HG03175 (cell line): ENCODE data around the gene FGF14.

Experiments used
- ATAC-seq: cut with Tn5 transposase; IDR thresholded peaks from one replicate; pipeline ENCODE4 v1.9.1; 2021; ENCODE audit warnings: mild to moderate bottlenecking, moderate library complexity; ENCODE audit not compliant: unreplicated experiment

Gene FGF14

GRCh38 chr13:102260256-102260655, 141.6 kb downstream of the FGF14 start:
- ATAC-seq, result no peak

DNA sequence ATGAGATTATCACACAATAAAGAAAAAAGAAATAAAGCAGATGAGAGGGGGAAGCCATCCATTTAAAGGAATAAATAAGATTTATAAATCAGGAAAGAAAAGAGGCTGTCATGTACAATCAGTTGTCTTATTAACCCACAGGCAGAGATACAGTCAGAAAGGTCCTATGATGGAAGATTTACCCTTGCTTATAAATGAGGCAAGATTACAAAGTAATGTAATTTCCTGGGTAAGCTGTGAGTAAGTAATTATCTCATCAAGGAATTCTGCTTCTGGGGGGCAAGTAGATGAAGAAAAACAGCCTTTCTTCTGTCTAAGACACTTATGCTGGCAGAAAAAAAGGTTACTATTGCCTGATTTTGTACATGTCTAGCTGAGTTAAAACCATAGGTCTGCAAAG, 146.4 kb downstream of the FGF14 start:
- no peak for ATAC-seq

GRCh38 chr13:102251817-102252216, 150.0 kb downstream of the FGF14 start:
- no peak for ATAC-seq

DNA sequence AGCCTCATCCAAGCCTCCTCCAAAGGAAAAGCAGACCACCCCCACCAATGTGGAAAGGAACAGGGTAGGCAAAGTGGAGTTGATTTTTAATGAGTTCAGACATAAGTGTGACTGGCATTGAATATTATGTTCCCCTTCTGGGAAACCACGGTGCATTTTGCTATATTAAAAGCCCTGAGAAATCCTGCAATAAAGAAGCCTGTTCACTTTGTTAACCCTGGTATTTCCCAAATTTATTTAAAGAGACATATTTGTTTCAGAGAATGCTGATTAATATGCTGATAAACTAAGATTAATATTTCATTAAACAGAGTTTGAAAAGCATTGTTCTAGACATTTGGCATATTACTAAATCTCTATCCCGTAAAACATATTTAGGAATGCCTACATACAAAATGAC, 151.4 kb downstream of the FGF14 start:
- ATAC-seq, result no peak

DNA sequence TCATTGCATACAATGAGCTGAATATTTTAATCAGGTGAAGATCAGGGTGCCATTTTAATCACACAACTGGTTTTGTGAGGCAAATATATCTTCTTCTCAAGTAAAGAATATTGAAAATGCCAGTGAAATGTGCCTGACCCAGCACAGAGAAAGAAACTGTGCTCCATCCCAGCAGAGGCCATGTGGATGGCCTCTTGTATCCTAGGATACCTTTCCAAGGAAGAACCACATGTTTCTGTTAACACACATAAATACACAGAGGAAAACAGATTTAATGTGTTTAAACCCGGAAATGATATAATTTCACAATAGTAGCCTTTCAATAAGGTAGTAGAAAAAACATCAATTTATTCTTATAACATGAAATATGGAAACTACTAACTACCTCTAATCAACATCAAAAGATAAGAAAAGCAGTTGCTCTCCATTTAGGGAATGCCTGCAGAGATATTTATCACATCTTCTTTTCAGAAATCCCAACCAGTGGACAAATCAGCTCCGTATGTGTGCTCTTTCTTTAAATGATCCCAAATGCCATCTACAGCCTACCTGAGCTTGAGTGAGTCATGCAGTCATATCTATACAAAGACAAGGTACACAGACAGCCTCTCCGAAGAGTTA, 157.1 kb downstream of the FGF14 start:
- no peak for ATAC-seq

DNA sequence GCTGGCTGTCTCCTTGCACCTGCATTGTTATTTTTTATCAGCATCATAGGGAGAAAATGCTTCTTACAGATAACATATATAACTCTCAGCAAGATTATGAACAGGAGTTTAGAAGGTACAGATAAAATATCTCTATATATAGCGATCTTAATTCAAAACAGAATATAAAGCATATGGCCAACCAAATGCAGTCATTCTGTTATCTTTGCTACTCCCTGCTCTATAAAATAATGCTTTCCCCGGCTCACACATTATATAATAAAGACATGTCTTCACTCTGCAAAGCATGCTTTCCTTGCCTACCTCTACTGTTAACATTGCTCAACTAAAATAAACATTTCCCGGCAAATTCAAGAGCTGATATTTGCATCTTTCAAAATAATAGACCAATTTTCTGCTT, 161.7 kb downstream of the FGF14 start:
- ATAC-seq, result no peak

DNA sequence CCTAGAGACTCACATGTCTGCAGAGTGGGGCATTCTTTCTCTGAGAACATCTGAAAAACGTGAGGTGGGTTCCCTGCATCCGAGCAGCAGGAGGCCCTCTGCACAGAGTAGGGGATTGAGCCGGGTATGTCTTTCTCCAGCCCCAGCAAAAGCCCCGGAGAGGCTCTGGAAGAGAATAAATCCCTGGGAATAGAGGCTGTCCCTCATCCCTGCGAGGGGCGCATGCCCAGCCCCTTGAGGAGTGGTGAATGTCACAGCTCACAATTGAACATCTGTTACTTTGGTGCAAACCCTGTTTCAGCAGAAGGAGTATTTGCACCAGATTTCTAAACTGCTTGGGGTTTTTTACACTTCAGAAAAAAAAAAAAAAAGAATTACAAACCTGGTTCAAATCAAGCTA, 164.6 kb downstream of the FGF14 start:
- ATAC-seq, result no peak

- ATAC-seq, result no peak
Measured at GRCh38 chr13:102236830-102237229, 165.0 kb downstream of the FGF14 start.

GRCh38 chr13:102236341-102236740, 165.5 kb downstream of the FGF14 start:
- no peak for ATAC-seq

GRCh38 chr13:102235689-102236088, 166.2 kb downstream of the FGF14 start:
- no peak for ATAC-seq

GRCh38 chr13:102234618-102235017, 167.2 kb downstream of the FGF14 start:
- ATAC-seq, result no peak

DNA sequence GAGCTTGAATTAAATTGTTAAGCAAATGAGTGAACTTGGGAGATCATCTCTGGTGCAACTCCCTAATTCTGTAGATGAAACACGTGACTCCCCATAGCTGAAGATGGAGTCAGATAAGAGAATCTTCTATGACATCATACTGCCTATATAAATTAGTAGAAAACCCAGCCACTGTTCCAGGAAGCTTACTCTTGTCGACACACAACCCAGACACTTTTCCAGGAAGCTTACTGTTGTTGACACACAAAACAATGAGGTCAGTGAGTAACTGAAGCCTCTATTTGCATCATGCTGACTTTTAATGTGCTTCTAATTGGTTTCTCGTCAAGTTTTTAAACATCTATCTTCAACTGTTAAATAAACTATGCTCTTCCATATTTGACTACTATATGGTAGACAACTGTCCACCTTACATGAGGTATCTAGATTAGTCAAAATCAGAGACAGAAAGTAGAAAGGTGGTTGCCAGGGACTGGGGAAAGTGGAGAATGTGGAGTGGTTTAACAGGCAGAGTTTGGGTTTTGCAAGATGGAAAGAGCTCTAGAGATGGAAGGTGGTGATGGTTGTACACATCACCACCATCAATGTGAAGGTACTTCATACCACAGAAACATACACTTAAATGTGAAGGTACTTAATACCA, 168.2 kb downstream of the FGF14 start:
- ATAC-seq, result no peak

- ATAC-seq, result no peak
Measured at GRCh38 chr13:102231479-102231878, 170.4 kb downstream of the FGF14 start.

DNA sequence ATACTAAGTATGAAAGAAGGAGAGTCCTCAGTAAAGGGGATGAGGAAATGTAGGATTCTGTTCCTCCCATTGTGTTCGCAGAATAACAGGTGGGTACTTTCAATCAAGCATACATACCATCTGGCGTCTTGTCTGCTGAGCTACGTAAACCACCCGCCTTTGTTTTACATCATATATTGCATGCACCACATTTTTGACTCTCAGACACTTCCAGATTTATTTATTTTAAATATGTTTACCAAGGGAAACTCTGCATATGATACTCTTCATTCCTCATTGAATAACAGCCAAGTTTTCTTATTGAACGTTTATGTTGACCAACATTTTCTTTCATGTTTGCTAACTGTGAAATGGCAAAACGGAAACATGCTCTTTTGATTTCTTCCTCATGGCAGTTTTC, 174.1 kb downstream of the FGF14 start:
- ATAC-seq, result no peak

DNA sequence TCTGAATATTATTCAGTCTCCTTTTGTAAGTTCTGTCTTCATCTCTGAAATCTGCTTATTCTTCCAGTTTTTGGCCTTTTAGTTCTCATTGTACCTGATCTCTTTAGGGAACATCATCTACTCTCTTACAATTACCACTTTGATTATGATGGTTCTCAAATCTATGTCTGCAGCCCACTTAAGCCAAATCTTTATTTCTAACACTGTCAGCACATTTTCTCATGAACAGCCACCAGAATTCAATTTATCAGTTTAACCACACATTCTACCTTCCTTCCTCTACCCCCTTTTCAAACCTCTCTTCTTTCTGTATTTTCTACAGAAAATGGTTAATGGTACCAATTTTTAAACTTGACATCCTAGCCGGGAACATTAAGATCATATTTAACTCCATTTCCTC, 175.3 kb downstream of the FGF14 start:
- ATAC-seq, result no peak

GRCh38 chr13:102225892-102226291, 176.0 kb downstream of the FGF14 start:
- no peak for ATAC-seq

DNA sequence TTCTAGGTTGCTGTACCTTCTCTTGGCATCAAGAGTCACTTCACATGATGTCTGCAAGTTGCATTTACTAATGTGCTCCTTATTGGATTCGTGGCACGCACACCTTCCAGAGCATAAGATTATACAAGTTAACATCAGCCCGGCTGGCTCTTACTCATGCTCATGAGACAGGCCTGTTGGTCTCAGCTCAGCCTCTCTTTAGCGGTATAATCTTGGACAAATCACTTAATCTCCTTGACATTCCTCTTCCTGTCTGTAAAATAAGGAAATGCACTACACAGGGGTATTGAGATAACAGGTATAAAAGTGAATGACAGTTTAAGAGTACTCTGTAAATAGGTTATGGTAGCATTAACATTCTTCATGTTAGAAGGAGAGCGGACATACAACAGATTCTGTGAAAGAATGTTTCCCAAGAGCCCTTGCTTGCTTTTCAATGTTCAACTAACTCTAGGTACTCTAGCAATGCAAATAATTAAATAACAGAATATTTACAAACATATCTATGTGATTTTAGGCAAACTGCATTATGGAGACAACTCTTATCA, 181.1 kb downstream of the FGF14 start:
- ATAC-seq, result no peak

DNA sequence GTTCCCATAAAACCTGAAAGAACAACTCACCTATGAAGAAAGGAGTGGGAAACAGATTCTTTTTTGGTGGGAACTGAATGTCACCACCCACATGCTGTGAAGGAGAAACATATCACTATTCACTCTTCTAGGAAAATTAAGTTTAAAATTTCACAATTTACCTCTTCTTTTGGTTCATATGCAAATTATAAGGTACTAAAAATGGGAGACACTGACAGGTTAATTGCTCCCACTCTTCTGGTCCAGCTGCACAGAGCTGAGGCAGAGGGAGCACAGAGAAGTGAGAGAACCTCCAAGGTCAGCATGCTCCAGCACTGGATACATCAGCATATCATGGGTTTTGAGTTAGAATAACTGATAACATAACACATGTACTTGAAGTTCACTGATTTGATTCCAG, 186.9 kb downstream of the FGF14 start:
- no peak for ATAC-seq

- ATAC-seq, result no peak
Measured at GRCh38 chr13:102212729-102213128, 189.1 kb downstream of the FGF14 start.

DNA sequence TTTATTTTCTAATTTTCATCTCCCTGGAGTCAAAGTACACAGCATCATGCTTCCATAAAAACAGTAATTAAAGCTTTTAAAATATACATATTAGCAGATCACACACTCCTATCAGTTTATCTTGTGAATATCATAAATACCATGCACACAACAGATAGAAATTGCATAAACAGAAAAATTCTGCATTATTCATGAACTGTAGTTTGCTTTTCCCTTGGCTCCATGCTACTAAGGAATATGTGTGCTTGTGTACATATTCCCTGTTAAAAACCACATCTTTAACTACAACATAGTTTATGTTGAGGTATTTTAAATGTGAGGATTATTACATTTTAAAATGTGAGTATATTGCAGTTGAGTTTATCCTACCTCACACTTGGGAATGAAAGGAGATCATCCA, 193.5 kb downstream of the FGF14 start:
- no peak for ATAC-seq

DNA sequence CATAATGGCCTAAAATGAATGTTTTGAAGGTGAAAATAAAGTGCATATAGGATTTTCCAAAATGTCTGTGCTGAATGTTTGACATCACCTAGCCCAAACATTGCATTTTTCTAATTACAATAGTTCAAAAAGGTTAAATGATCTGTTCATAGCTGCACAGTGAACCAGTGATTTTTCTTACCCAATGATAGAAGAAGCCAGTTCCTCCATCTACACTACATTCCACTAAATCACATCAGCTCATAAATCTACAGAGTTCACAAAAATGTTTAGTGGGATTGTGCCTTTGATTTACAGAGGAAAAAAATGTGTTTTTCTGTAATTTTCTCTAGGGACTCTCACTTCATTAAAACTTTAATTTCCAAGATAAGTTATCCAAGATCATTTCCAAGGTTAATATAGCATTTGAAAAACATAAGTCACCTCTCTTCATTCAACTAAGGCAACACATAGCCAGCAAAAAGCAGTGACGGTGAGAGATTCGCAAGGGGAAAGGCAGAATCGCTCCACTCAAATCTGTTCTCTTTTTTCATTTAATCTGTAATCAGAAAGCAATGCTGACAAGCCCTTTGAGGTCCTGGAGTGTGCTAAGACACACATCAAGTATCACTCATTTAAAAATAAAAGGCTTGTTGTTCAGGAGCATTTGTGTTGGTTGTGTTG, 194.0 kb downstream of the FGF14 start:
- no peak for ATAC-seq

DNA sequence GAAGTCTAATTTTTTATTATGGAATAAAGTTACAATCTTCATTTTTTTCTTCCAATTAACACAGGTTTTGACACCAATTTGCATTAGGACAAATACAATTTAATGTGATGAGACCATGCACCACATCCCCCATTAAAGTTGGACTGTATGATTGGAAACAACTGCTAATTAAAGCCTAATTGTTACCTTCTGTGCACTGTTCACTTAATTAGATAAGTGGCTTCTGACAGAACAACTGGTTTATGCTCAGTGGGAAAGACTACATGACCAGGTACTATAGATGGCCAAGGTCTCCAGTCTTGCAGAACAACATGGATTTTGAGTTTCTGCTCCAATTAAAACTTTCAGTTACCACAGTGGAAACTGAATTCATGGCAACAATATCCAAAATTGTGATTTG, 198.1 kb downstream of the FGF14 start:
- no peak for ATAC-seq
